GM12873 (cell line): ENCODE results near the gene CHID1.

Experiments used
- TF ChIP-seq, protein P1 (sequence below): IDR thresholded peaks from 2 replicates; pipeline ENCODE4 v1.5.1; 2012; ENCODE audit warnings: low read depth, mild to moderate bottlenecking, moderate library complexity, low read length, control low read depth; ENCODE audit not compliant: insufficient read depth; ENCODE audit errors: missing control alignments

CHID1 gene

DNA sequence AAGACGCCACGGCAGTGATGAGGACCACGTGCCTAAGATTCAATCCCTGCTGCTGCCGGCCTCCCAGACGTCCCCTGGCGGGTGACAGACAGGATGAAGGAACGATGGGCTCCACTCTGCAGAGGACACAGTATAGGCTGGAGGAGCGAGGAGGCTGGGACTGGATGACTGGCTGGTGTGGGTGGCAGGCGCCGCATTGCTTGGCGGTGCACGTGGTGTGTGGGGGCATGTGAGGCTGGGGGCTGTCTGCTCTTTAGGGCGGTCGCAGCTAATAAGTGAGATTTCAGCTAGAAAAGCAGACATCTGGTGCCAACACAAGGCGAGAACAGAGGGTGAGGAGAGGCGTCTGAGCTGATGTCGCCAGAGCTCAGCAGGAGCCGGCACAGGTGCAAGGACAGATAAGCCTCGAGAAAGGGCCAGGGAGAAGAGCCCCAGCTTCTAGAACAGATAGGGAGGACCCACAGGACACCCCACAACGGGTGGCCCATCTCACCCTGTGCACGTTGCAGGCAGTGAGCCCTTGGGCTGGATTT, 34.8 kb downstream of the CHID1 start:
- TF ChIP-seq, protein P1, sequence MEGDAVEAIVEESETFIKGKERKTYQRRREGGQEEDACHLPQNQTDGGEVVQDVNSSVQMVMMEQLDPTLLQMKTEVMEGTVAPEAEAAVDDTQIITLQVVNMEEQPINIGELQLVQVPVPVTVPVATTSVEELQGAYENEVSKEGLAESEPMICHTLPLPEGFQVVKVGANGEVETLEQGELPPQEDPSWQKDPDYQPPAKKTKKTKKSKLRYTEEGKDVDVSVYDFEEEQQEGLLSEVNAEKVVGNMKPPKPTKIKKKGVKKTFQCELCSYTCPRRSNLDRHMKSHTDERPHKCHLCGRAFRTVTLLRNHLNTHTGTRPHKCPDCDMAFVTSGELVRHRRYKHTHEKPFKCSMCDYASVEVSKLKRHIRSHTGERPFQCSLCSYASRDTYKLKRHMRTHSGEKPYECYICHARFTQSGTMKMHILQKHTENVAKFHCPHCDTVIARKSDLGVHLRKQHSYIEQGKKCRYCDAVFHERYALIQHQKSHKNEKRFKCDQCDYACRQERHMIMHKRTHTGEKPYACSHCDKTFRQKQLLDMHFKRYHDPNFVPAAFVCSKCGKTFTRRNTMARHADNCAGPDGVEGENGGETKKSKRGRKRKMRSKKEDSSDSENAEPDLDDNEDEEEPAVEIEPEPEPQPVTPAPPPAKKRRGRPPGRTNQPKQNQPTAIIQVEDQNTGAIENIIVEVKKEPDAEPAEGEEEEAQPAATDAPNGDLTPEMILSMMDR, result no peak

DNA sequence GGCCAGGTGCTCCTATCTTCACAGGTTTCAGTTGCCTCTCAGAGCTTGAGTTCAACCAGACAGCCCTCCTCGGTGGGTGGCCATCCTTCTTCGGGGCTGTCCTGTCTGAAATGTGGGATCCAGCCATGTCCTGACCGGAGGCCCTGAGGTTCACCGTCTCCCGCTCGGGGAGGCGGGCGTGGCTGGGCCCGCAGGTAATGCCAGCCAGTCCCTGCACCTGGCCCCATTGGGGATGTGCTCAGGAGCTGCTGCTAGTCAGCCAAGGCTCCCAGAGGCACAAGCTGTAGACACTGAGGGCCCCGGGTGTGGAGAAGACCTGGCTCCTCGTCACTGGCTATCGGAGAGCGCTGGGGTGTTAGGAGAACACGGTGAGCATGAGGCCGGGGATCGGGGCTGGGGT, 35.4 kb downstream of the CHID1 start:
- TF ChIP-seq, protein P1, result no peak

DNA sequence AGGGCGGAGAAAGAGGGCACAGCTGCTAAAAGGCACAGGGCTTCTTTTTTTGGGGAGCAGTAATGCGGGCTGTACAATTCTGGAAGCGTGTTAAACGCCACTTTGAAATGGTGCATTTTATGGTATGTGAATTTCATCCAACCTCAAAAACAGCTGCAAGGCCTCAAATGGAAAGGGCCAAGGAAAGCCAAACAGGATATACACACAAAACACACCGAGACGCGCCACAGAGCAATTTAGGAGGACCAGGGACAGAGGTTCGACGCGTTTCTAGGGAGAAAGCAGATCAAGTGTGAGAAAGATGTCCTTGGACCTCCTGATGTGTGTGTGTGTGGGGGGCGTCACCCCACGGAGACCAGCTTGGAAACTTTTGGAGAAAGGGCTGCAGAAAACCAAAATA, 36.9 kb downstream of the CHID1 start:
- TF ChIP-seq, protein P1, result no peak

DNA sequence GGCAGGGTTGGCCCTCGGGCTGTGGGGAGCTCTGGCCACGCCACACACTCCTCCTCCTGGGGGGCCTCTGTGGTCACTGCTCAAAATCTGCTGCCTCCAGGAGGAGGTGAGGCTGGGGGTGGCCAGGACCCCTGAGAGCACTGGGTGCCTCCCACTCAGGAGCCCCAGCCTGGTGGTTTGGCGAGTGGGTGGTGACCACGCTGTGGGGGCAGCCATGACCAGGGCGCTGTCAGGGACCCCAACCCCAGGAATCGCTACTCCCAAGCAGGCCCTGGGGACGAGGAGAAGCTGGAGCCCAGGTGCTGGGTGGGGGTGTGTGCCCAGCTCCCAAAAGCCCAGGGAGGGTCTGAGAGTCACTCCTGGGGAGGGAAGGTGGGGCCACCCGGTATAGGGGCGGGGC, 37.8 kb downstream of the CHID1 start:
- TF ChIP-seq, protein P1, result no peak

DNA sequence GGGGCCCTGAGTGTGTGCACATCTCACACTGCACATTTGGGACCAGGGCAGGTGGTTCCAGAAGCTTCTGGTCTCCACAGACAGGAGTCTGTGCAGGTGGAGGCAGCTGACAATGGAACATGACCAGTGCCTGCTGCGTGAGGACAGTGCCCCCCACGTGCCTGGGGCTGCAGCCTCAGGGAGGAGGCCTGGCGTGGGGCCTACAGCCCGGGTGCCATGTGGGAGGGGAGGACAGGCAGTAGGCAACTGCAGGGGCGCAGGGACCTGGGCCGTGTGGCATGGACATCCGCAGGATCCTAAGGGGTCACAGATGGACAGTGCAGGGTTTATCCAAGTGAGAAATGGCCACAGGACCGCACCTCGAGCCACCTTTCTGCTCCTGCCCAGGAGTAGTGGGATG, 39.1 kb downstream of the CHID1 start:
- TF ChIP-seq, protein P1, result no peak

DNA sequence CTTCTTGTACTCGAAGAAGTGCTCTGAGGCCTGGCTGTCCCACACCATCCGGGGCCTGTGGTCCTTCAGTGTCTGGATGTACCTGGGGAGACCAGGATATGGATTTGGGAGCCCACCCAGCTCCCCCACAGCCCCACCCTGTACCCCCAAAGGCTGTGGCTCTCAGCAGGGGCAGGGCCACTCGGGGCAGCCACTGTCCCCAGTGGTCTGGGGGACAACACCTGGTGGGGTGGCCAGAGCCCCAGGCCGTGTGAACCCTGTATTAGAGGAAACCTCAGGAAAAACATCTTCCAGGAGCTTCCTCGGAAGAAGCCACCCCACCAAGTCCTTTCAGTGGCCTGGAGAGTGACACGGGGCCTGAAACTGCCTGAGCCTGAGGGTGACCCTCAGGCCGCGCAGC, 40.2 kb downstream of the CHID1 start:
- TF ChIP-seq, protein P1, result no peak

DNA sequence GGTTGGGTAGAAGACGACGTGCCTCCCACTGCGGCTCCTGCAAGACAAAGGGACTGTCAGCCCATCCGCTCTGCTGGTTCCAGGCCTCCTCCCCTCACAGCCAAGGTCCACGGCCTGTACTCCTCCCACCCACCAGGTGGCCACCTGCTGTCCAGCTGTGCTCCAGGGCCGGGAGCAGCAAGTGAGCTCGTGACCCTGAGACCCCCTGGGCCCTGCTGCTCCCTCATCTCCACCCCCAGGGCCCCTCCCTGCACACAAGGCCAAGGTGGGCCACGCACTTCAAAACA, 40.5 kb downstream of the CHID1 start:
- TF ChIP-seq, protein P1, result no peak
